ENCODE data around the gene DYRK1A.

The DYRK1A gene

GRCh38 chr21:37449302-37449937, 82.8 kb downstream of the DYRK1A start:
- no peak for DNase-seq (ENCODE audit: low read depth, low spot score)

- DNase-seq (ENCODE audit: low read depth, low spot score) = no peak
Measured at GRCh38 chr21:37450445-37450941, 83.9 kb downstream of the DYRK1A start.

GRCh38 chr21:37451446-37451845, 84.9 kb downstream of the DYRK1A start:
- DNase-seq (ENCODE audit: low read depth, low spot score) = no peak

GRCh38 chr21:37452227-37452626, 85.7 kb downstream of the DYRK1A start:
- peak; percentile 55 for DNase-seq (ENCODE audit: low read depth, low spot score)

- no peak for DNase-seq (ENCODE audit: low read depth, low spot score)
Measured at GRCh38 chr21:37453350-37453749, 86.8 kb downstream of the DYRK1A start.

- DNase-seq (ENCODE audit: low read depth, low spot score) = no peak
Measured at GRCh38 chr21:37454869-37455503, 88.4 kb downstream of the DYRK1A start.

GRCh38 chr21:37455504-37455911, 88.9 kb downstream of the DYRK1A start:
- DNase-seq (ENCODE audit: low read depth, low spot score) = no peak

- DNase-seq (ENCODE audit: low read depth, low spot score) = no peak
Measured at GRCh38 chr21:37458669-37459276, 92.2 kb downstream of the DYRK1A start.

GRCh38 chr21:37459575-37459974, 93.0 kb downstream of the DYRK1A start:
- DNase-seq (ENCODE audit: low read depth, low spot score) = no peak

GRCh38 chr21:37460196-37460595, 93.6 kb downstream of the DYRK1A start:
- DNase-seq (ENCODE audit: low read depth, low spot score) = no peak

- DNase-seq (ENCODE audit: low read depth, low spot score) = no peak
Measured at GRCh38 chr21:37461479-37461878, 94.9 kb downstream of the DYRK1A start.

- DNase-seq (ENCODE audit: low read depth, low spot score) = no peak
Measured at GRCh38 chr21:37462087-37462861, 95.7 kb downstream of the DYRK1A start.

GRCh38 chr21:37463083-37463801, 96.7 kb downstream of the DYRK1A start:
- no peak for DNase-seq (ENCODE audit: low read depth, low spot score)

- DNase-seq (ENCODE audit: low read depth, low spot score) = no peak
Measured at GRCh38 chr21:37467082-37467481, 100.5 kb downstream of the DYRK1A start.

- no peak for DNase-seq (ENCODE audit: low read depth, low spot score)
Measured at GRCh38 chr21:37468909-37469308, 102.3 kb downstream of the DYRK1A start.

- no peak for DNase-seq (ENCODE audit: low read depth, low spot score)
Measured at GRCh38 chr21:37469441-37469840, 102.9 kb downstream of the DYRK1A start.

- no peak for DNase-seq (ENCODE audit: low read depth, low spot score)
Measured at GRCh38 chr21:37472581-37472980, 106.0 kb downstream of the DYRK1A start.

- DNase-seq (ENCODE audit: low read depth, low spot score) = no peak
Measured at GRCh38 chr21:37473491-37473890, 106.9 kb downstream of the DYRK1A start.

GRCh38 chr21:37474342-37474741, 107.8 kb downstream of the DYRK1A start:
- DNase-seq (ENCODE audit: low read depth, low spot score) = no peak

GRCh38 chr21:37475186-37475868, 108.8 kb downstream of the DYRK1A start:
- DNase-seq (ENCODE audit: low read depth, low spot score) = no peak

GRCh38 chr21:37478794-37479193, 112.2 kb downstream of the DYRK1A start:
- no peak for DNase-seq (ENCODE audit: low read depth, low spot score)

Measured in smooth muscle cell of the brain vasculature (primary cell).